ENCODE measurements around the gene CIZ1.

CIZ1 gene

DNA sequence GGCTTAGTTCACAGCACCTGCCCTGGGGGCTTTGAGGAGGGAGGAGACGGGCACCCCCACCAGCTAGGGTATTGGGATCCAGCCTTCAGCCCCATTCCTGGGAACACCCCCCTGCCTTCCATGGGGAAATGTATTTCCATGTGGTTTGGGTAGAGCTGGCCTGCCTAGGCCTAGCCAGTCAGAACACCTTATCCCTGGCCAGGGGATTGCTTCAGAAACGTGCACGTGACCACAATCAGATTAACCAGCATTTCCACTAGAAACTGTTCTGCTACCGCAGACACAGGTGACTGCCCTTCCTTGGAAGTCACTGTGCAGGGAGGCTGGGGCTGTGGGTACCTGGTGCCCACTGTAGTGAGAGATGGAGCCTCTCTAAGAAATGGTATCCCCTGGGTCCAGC is 17.3 kb downstream of the CIZ1 start:
- no peak for FAIRE-seq
- TF ChIP-seq, protein P1, sequence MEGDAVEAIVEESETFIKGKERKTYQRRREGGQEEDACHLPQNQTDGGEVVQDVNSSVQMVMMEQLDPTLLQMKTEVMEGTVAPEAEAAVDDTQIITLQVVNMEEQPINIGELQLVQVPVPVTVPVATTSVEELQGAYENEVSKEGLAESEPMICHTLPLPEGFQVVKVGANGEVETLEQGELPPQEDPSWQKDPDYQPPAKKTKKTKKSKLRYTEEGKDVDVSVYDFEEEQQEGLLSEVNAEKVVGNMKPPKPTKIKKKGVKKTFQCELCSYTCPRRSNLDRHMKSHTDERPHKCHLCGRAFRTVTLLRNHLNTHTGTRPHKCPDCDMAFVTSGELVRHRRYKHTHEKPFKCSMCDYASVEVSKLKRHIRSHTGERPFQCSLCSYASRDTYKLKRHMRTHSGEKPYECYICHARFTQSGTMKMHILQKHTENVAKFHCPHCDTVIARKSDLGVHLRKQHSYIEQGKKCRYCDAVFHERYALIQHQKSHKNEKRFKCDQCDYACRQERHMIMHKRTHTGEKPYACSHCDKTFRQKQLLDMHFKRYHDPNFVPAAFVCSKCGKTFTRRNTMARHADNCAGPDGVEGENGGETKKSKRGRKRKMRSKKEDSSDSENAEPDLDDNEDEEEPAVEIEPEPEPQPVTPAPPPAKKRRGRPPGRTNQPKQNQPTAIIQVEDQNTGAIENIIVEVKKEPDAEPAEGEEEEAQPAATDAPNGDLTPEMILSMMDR (IDR thresholded peaks at IDR 0.05; ENCODE audit: insufficient read depth, missing control alignments): no peak
- peak; percentile 65 for DNase-seq (ENCODE audit: insufficient read length, low spot score)

DNA sequence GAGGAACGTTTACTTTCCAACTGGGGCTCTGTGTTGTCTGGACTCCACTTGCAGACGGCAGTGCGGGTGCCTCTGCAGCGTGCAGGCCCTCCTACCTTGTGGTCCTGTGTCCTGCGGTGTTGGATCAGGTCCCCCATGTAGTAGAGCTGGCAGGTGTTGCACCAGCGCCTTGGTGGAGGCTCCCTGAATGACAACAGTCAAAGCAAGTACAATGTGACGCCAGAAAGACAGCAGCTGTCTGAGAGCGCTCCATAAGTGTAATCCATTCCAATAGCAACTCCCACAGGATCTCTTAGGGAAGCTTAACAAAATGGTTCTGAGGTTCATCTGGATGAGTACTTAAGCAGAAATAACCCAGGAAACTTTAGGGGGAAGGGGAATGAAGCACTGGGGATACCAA is 21.4 kb downstream of the CIZ1 start:
- FAIRE-seq (no peak), DNase-seq (ENCODE audit: insufficient read length, low spot score) (peak; percentile 86)
- TF ChIP-seq, protein P1 (IDR thresholded peaks at IDR 0.05; ENCODE audit: insufficient read depth, missing control alignments): no peak

DNA sequence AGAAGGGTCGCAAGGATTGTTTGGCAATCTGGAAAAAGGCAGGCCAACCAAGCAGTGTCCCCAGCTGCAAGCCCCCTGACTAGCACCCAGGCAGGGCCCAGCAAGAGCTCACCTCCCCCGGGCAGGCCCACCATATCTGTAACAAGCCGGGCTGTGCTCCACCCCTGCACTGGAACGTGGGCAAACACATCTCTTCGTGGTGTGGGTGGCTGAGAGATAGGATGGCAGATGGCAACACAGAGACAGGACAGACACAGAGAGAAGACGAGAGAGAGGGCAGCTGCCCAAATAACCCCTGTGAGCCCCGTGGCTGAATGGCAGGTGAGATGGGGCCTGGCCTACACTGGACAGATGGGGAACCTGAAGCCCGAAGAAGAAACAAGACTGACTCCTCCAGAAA is 21.9 kb downstream of the CIZ1 start:
- DNase-seq (ENCODE audit: insufficient read length, low spot score) (no peak), FAIRE-seq (no peak)
- TF ChIP-seq, protein P1 (IDR thresholded peaks at IDR 0.05; ENCODE audit: insufficient read depth, missing control alignments): no peak

DNA sequence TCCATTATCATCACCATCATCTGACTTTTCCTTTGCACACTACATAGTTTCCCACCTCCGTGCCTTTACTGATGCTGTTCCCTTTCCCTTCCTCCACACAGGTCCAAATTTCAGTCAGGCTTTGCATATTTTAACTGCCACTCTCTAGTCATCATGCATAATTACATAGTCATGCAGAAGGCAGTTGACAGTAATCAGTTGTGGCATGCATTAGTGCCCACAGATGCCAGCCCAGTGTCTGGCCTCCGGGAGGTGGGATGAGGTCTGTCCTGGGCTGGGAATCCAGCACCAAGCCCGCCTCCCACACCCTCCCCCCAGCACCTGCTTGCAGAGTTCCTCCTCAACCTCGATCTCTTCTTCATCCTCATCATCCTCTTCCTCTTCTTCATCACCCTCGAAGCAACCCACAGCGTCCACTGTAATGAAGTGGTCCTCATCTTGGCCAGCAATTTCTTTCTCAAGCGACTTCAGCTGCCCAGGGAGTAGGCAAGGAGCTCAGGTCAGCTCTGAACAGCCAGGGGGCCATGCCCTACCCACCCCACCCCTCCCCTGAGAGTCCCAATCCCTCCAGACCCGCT is 22.6 kb downstream of the CIZ1 start:
- TF ChIP-seq, protein P1 (IDR thresholded peaks at IDR 0.05; ENCODE audit: insufficient read depth, missing control alignments): no peak
- FAIRE-seq (no peak), DNase-seq (ENCODE audit: insufficient read length, low spot score) (no peak)

DNA sequence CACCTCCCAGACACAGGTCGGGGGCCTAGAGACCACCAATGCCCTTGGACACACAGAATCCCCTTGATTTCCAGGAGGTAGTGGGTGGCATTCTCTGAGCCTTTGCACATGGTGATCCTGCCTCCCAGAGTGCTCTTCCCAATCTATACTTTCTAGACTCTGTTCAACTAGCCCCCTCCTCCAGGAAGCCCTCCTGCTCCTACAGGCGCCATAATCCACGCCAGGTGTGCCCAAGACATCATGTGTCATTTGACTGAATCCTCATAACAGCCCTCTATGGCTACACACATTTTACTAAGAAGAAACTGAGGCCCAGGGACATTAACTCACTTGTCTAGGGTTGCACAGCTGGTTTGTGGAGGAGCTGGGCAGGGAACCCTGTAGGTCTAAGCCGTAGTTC is 24.2 kb downstream of the CIZ1 start:
- TF ChIP-seq, protein P1 (IDR thresholded peaks at IDR 0.05; ENCODE audit: insufficient read depth, missing control alignments): no peak
- no peak for FAIRE-seq

DNA sequence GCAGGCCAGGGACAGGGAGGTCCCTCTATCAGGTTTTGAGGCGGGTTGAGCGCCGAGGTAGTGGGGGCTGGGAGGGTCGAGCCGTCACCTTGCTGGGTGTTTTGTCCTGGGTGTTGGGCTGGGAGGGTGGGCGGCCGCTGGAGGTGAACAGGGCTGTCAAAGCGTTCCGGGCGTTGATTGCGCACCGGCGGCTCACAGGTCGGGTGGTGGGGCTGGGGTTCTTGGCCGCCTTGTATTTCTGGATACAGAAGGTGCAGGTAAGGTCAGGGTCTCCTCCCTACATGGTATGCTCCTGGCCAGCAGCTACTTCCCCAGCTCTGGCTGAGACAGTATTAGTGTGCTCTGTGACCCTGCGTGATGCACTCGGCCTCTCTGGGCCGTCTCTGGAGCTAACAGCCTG is 25.2 kb downstream of the CIZ1 start:
- DNase-seq (ENCODE audit: insufficient read length, low spot score): no peak
- FAIRE-seq: no peak
- TF ChIP-seq, protein P1 (IDR thresholded peaks at IDR 0.05; ENCODE audit: insufficient read depth, missing control alignments): no peak

More for the DNA sequence above, 24.2 kb downstream of the CIZ1 start:
- no peak for DNase-seq (ENCODE audit: insufficient read length, low spot score)

DNA sequence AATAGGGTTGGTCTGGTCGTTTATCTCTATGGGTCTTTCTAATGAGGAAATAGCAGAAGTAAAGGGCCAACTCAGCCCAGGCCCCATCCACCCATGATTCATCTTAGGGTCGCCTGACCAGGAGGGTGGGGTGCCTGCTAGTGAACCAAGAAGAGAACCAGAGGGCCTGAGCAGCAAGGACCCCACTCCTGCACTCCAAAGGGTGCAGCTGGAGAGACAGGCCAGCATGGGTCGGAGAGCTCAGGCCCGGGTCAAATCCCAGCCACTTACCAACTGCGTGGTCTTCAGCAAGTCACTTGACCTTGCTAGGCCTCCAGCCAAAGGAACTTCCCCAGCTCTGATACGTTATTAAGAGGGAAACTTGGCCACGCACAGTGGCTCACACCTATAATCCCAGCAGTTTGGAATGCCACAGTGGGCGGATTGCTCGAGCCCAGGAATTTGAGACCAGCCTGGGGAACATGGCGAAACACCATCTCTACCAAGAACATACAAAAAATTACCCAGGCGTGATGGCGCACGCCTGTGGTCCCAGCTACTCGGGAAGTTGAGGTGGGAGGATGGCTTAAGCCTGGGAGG is 27.0 kb downstream of the CIZ1 start:
- TF ChIP-seq, protein P1 (IDR thresholded peaks at IDR 0.05; ENCODE audit: insufficient read depth, missing control alignments): no peak
- DNase-seq (ENCODE audit: insufficient read length, low spot score): no peak
- no peak for FAIRE-seq

Measured in D721Med (cell line).